Neural progenitor cell (in vitro differentiated cells): ENCODE results near the gene CAMK1G. TPM values are rescaled to one million over a fixed set of nuclear protein-coding genes. Genes with fewer than 3 reads are reported as not detected.
A peak's percentile ranks its signal among the peaks of the same experiment; 100 is the strongest.

Experiments used
- DNase-seq: peaks from one replicate; pipeline ENCODE4 v3.0.0-alpha.2; 2016; ENCODE audit warnings: low spot score
- H2AFZ ChIP-seq: fragments of 200-600 bp; sonication (generic); replicated peaks from 2 replicates; pipeline ENCODE4 v1.6.1; 2016; ENCODE audit warnings: antibody characterized with exemption
- H3F3A ChIP-seq: fragments of 200-600 bp; sonication (generic); 2 replicates; pipeline ENCODE4 v1.6.1; 2016; ENCODE audit warnings: antibody characterized with exemption, low read depth
- H3K27ac ChIP-seq: fragments of 200-600 bp; sonication (generic); 2 replicates; pipeline ENCODE4 v1.5.1; 2016; ENCODE audit warnings: mild to moderate bottlenecking
- H3K27me3 ChIP-seq: fragments of 200-600 bp; sonication (generic); 2 replicates; pipeline ENCODE4 v1.6.1; 2016; ENCODE audit warnings: mild to moderate bottlenecking, moderate library complexity
- H3K36me3 ChIP-seq: fragments of 200-600 bp; sonication (generic); 2 replicates; pipeline ENCODE4 v1.5.1; 2016
- H3K4me1 ChIP-seq: fragments of 200-600 bp; sonication (generic); 2 replicates; pipeline ENCODE4 v1.6.1; 2016; ENCODE audit warnings: mixed run types
- H3K4me2 ChIP-seq: fragments of 200-600 bp; sonication (generic); 2 replicates; pipeline ENCODE4 v1.6.1; 2016
- H3K4me3 ChIP-seq: fragments of 200-600 bp; sonication (generic); 2 replicates; pipeline ENCODE4 v1.5.1; 2016
- H3K79me2 ChIP-seq: fragments of 200-600 bp; sonication (generic); 2 replicates; pipeline ENCODE4 v1.6.1; 2016; ENCODE audit warnings: low read depth
- H3K9ac ChIP-seq: fragments of 200-600 bp; sonication (generic); 2 replicates; pipeline ENCODE4 v1.6.1; 2016
- H3K9me3 ChIP-seq: fragments of 200-600 bp; sonication (generic); 2 replicates; pipeline ENCODE4 v1.5.1; 2016; ENCODE audit warnings: low read depth
- H4K20me1 ChIP-seq: fragments of 200-600 bp; sonication (generic); 2 replicates; pipeline ENCODE4 v1.6.1; 2016; ENCODE audit warnings: low read depth
- H3K27ac Mint-ChIP-seq: 3 replicates; pipeline ENCODE4 v1.8.0; 2021; ENCODE audit warnings: mixed read lengths
- H3K27me3 Mint-ChIP-seq: 2 replicates; pipeline ENCODE4 v1.8.0; 2022; ENCODE audit warnings: low read depth, mild to moderate bottlenecking, inconsistent platforms, moderate library complexity, mixed read lengths; ENCODE audit not compliant: insufficient read depth
- H3K36me3 Mint-ChIP-seq: 3 replicates; pipeline ENCODE4 v1.8.0; 2021; ENCODE audit warnings: mixed read lengths
- H3K4me1 Mint-ChIP-seq: 3 replicates; pipeline ENCODE4 v1.8.0; 2021; ENCODE audit warnings: mixed read lengths
- H3K4me3 Mint-ChIP-seq: 3 replicates; pipeline ENCODE4 v1.8.0; 2021; ENCODE audit warnings: mild to moderate bottlenecking, moderate library complexity, mixed read lengths
- H3K9me3 Mint-ChIP-seq: 3 replicates; pipeline ENCODE4 v1.8.0; 2020; ENCODE audit warnings: mixed read lengths
- EZH2 ChIP-seq: fragments of 200-600 bp; sonication (generic); IDR thresholded peaks from 2 replicates; pipeline ENCODE4 v1.6.1; 2017; ENCODE audit warnings: antibody characterized with exemption, mild to moderate bottlenecking, moderate library complexity
- EZH2phosphoT487 ChIP-seq: fragments of 200-600 bp; sonication (generic); IDR thresholded peaks from 2 replicates; pipeline ENCODE4 v1.6.1; 2017; ENCODE audit warnings: antibody characterized with exemption
- total RNA-seq: library from RNA; depleted of rRNA; stranded (reverse); fragments of >200 nt; gene quantifications from 2 replicates; pipeline ENCODE4 v1.2.3, GENCODE V29; 2015; ENCODE audit warnings: low replicate concordance
- TF ChIP-seq, protein P1 (sequence below): fragments of 200-600 bp; sonication (generic); IDR thresholded peaks from 2 replicates; pipeline ENCODE4 v1.5.1; 2017; ENCODE audit warnings: antibody characterized with exemption, mild to moderate bottlenecking

CAMK1G gene
- total RNA-seq, 1 donor from 2014 or later = 3.6 TPM

DNA sequence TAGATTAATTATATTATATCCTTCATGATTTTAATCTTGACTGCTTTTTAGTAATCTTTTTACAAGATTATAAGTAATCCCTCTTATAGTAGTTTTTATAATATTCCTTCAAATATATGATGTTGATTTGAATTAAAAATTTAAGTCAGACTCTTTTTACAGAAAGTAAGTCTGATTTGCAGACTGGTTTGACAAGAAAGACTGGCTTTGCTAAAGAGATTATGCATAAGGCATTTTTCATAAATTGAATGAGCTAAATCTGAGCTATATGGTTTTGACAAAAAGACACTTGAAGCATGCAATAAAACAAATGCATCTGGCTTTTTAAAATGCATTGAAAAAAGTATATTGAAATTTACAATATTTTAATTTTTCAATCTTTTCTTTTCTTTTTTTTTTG, 26.3 kb upstream of the CAMK1G start:
- Mint-ChIP-seq H3K4me3 (no peak overlapping the region), H3K36me3 (no peaks in the 10 kb centered on the region), H3K9me3 (no peaks in the 10 kb centered on the region), H3K4me1 (peaks cover 23% of the 10 kb centered on the region), H3K27ac (no peak overlapping the region), H3K27me3 (no peaks in the 10 kb centered on the region)
- peaks cover 3% of the 10 kb centered on the region for H3K27me3 ChIP-seq
- peaks cover 6% of the 10 kb centered on the region for H3F3A ChIP-seq
- H3K4me1 ChIP-seq = peaks cover 36% of the 10 kb centered on the region
- no peaks in the 10 kb centered on the region for H3K79me2 ChIP-seq
- H3K4me3 ChIP-seq = no peak overlapping the region
- no peak for DNase-seq
- TF ChIP-seq EZH2 (no peak), EZH2phosphoT487 (no peak)
- TF ChIP-seq, protein P1, sequence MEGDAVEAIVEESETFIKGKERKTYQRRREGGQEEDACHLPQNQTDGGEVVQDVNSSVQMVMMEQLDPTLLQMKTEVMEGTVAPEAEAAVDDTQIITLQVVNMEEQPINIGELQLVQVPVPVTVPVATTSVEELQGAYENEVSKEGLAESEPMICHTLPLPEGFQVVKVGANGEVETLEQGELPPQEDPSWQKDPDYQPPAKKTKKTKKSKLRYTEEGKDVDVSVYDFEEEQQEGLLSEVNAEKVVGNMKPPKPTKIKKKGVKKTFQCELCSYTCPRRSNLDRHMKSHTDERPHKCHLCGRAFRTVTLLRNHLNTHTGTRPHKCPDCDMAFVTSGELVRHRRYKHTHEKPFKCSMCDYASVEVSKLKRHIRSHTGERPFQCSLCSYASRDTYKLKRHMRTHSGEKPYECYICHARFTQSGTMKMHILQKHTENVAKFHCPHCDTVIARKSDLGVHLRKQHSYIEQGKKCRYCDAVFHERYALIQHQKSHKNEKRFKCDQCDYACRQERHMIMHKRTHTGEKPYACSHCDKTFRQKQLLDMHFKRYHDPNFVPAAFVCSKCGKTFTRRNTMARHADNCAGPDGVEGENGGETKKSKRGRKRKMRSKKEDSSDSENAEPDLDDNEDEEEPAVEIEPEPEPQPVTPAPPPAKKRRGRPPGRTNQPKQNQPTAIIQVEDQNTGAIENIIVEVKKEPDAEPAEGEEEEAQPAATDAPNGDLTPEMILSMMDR = no peak
- no peak overlapping the region for H2AFZ ChIP-seq
- no peaks in the 10 kb centered on the region for H4K20me1 ChIP-seq
- H3K9ac ChIP-seq = no peak overlapping the region
- H3K36me3 ChIP-seq = no peaks in the 10 kb centered on the region
- no peak overlapping the region for H3K4me2 ChIP-seq
- no peaks in the 10 kb centered on the region for H3K9me3 ChIP-seq
- no peak overlapping the region for H3K27ac ChIP-seq

- H3K4me1 Mint-ChIP-seq = peaks cover 20% of the 10 kb centered on the region
- H3K27ac Mint-ChIP-seq = peak overlapping the region; percentile 43
- no peak overlapping the region for H3K27ac ChIP-seq
- no peak for DNase-seq
- peaks cover 26% of the 10 kb centered on the region for H3K4me1 ChIP-seq
- no peaks in the 10 kb centered on the region for H3K36me3 ChIP-seq
- H3K9me3 Mint-ChIP-seq = no peaks in the 10 kb centered on the region
- peaks cover 6% of the 10 kb centered on the region for H3F3A ChIP-seq
- no peak overlapping the region for H3K4me3 Mint-ChIP-seq
- H3K9ac ChIP-seq = no peak overlapping the region
- peaks cover 4% of the 10 kb centered on the region for H3K27me3 Mint-ChIP-seq
- no peaks in the 10 kb centered on the region for H3K9me3 ChIP-seq
- no peaks in the 10 kb centered on the region for H4K20me1 ChIP-seq
- H3K4me3 ChIP-seq = no peak overlapping the region
- no peak overlapping the region for H3K4me2 ChIP-seq
- no peak overlapping the region for H2AFZ ChIP-seq
- no peaks in the 10 kb centered on the region for H3K36me3 Mint-ChIP-seq
- TF ChIP-seq, protein P1 = no peak
- H3K79me2 ChIP-seq = no peaks in the 10 kb centered on the region
- H3K27me3 ChIP-seq = peaks cover 14% of the 10 kb centered on the region
These were observed 23.0 kb upstream of the CAMK1G start for GRCh38 chr1:209560529-209560928.

- TF ChIP-seq, protein P1 = no peak
- TF ChIP-seq EZH2 = no peak
- TF ChIP-seq EZH2phosphoT487 = no peak
- no peak overlapping the region for H2AFZ ChIP-seq
- DNase-seq = no peak
- Mint-ChIP-seq H3K27me3 (peaks cover 4% of the 10 kb centered on the region), H3K4me3 (no peak overlapping the region), H3K4me1 (peaks cover 20% of the 10 kb centered on the region), H3K27ac (no peak overlapping the region), H3K9me3 (no peaks in the 10 kb centered on the region), H3K36me3 (no peaks in the 10 kb centered on the region)
- no peak overlapping the region for H3K9ac ChIP-seq
- no peaks in the 10 kb centered on the region for H3K9me3 ChIP-seq
- no peak overlapping the region for H3K4me3 ChIP-seq
- no peaks in the 10 kb centered on the region for H3K79me2 ChIP-seq
- no peak overlapping the region for H3K4me2 ChIP-seq
- no peaks in the 10 kb centered on the region for H3K36me3 ChIP-seq
- H3K27me3 ChIP-seq = peaks cover 17% of the 10 kb centered on the region
- peaks cover 6% of the 10 kb centered on the region for H3F3A ChIP-seq
- no peak overlapping the region for H3K27ac ChIP-seq
- no peaks in the 10 kb centered on the region for H4K20me1 ChIP-seq
- peaks cover 24% of the 10 kb centered on the region for H3K4me1 ChIP-seq
These were observed 22.6 kb upstream of the CAMK1G start for GRCh38 chr1:209560952-209561351.
